GM21619 (cell line): ENCODE measurements around the gene PDE4B.

Experiments used
- ATAC-seq: cut with Tn5 transposase; IDR thresholded peaks from one replicate; pipeline ENCODE4 v1.9.1; 2021; ENCODE audit not compliant: unreplicated experiment

PDE4B gene

GRCh38 chr1:66327588-66327987 is 534.9 kb downstream of the PDE4B start:
- no peak for ATAC-seq

DNA sequence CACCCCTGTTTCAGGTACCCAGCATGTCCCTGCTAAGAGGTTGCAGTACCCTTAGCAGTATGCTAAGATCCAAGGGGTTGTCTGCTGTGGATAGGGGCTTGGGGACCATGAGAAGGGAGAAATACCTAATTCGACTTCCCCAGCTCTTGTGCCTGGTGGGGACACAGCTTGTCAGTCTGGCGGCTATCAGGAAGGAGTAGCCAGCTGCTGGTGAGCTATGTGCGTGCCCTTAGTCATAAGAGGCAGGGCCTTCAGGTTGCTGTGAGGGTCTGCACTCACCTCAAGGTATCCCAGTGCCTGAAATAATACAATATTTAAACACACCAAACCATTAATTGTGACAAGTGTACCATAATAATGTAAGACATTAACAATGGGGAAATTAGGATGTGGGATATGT is 536.2 kb downstream of the PDE4B start:
- no peak for ATAC-seq

- ATAC-seq: no peak
Observed at GRCh38 chr1:66330722-66331141, 538.0 kb downstream of the PDE4B start.

- ATAC-seq: peak; percentile 19
Observed at GRCh38 chr1:66331658-66332547, 539.2 kb downstream of the PDE4B start.

DNA sequence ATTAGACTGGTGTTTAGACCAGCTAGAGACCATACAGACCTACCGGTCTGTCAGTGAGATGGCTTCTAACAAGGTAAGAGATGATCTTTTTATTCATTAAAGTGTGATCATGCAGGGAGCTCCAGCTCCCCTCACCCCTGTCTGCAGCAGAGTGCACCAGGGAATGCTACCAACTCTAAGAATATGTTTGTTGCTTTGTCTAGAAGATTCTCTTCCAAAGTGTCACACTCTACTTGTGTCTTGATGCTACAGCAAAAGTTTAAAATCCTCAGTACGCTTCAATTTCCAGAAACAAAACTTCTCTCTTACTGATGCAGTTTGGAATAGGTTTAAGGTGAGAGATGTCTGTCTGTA is 539.8 kb downstream of the PDE4B start:
- peak; percentile 3 for ATAC-seq

DNA sequence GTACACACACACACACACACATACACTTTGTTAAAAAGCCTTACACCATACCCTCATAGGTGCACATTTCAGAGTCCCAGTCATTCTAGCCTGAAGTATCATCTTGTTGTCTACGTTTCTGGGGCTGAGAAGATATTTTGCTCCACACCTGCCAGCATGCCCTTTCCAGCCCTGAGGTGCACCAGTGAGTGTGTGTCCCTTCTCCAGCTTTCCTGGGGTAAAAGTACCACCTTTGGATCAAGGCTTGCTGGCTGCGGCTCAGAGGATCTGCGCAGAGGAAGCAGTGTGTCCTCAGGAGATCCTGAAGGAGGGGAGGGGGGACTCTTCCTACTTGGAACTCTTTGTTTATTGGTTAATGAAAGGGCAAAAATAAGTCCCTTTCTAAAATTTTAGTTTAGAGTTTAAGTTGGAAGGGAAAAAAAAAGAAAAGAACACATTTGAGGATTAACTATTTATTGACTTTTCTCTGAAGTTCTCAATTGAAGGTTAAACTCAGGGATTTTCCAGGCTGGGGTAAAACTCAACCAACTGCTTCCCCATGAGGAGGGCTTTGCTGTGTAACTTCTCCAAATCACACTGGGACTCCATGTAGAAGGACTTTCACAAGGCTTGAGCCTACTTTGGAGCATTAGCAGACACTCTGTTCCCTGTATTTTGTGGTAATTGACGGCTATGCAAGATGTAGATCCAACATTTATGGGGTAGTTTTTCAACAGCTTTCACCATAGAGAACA is 540.9 kb downstream of the PDE4B start:
- no peak for ATAC-seq

DNA sequence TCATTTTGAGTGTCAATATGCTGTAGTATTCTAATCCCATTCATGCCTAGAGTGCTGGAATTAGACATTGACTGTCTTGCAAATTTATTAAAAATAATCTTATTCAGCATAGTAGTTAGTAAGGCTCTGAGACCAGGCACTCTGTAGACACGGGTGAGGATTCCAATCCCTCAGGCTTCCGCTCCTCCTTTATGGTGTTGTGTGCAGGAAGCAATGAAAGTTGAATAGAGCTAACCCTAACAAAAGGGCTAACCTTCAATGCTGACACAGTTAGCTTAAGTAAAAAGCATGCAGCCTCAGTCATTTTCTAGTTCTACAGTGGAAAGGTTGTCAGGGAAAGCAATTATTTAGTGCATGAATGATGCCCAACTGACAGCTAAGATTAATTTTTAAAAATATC is 541.6 kb downstream of the PDE4B start:
- ATAC-seq: no peak

DNA sequence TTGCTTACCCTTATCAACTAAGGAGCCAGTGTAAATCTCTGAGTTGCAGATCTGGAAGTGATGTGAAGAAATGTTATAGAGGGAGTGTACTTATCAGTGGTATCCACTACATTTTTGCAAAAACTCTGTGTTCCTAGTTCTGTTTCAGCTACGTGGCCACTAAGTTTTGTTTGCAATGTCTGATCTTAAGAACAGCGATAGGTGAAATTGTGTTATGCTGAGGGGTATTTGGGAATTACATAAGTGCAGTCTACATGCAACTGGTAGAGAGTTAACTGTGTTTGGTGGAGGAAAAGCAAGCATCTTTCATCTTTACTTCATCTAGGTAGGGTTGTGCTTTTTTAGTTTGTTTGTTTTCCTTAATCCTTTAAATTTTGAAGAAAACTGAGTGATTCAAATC is 542.4 kb downstream of the PDE4B start:
- ATAC-seq: no peak

GRCh38 chr1:66335859-66336640 is 543.4 kb downstream of the PDE4B start:
- ATAC-seq: peak; percentile 82

GRCh38 chr1:66336641-66336990 is 543.9 kb downstream of the PDE4B start:
- ATAC-seq: no peak

GRCh38 chr1:66337249-66337648 is 544.6 kb downstream of the PDE4B start:
- no peak for ATAC-seq

GRCh38 chr1:66339944-66340343 is 547.2 kb downstream of the PDE4B start:
- ATAC-seq: no peak

DNA sequence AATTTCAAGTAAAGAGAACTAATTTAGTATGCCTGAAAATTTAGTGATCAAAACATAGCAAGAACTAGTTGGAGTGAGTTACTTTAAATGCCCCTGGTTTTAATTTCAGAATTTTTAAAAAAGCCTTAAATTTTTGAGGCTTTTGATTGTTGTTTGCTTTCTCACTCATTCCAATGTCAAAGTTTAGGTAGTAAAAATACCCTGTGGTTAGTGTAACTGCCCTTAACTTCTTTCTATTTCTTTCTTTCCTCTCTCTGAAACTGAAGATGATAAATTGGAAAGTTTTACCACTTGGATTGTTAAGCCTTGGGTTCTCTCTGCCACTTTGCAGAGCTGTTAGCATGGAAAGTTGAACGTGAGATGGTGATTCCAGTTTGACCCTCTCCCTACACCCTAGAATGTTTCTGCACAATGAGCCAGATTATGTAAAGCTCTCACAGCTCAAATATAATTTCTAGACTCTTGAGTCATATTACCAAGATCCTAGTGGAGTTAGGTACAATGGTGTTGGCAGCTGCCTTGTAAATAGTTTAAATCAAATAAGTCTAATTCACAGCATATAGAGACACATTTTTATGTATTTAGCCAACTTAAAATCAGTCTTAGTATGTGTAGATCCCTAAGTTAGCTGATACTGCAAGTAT is 548.9 kb downstream of the PDE4B start:
- ATAC-seq: no peak

DNA sequence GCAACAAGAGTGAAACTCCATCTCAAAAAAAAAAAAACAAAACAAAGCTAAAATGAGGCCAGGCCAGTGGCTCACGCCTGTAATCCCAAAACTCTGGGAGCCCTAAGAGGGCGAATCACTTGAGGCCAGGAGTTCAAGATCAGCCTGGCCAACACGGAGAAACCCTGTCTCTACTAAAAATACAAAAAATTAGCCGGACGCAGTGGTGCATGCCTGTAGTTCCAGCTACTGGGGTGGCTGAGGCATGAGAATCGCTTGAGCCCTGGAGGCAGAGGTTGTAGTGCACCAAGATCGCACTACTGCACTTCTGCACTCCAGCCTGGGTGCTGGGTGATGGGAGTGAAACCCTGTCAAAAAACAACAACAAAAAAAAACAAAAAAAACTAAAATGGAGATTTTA is 550.0 kb downstream of the PDE4B start:
- ATAC-seq: peak; percentile 28

DNA sequence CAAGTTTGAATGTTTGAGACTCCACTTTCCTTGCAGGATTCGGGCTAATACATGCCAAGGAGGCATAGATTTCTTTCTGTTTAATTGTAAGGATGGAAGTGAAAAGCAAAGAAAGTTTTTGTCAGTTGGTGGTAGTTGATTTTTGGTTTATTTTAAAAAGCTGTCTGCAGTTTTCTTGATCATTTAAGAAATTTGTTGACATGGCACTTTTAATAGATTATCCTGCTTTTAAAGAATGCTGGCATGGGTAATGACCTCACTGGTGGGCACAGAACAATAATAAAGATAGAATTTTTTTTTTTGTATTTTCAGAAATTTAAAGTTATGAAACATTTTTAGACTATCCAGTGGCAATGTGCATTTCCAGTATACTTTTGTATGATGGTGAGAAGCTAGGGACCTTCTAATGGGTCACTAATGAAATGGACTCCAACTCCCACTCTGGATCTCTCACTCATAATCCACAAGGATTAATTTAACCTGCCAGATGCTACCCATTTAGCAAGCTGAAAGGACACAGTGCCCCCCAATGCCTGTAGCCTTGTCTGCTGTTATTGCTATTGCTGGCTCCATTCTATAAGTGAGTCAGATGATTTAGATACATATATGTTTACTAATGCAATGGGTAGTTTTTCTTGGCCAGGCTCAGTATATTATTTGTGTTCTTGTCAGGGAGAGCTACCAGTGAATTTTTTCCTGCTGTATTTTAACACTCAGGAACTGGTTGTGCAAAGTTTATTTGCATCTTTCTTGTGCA is 551.1 kb downstream of the PDE4B start:
- no peak for ATAC-seq

GRCh38 chr1:66346057-66346795 is 553.5 kb downstream of the PDE4B start:
- no peak for ATAC-seq

DNA sequence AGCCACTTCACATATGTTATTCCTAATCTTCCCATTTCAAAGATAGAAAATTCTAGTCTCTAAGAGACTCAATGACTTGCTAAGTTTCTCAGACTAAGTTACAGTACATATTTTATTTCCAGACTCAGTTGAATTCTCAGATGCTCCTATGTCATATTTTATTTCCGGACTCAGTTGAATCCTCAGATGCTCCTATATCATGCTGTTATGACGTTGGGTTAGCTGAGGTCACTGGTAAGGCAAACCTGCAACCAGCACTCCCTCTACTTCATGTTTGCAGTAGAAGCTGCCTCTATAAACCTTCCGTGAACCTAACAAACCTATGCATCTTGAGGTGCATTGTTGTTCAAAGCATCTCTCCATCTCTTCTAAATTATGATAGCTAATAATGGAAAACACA is 554.2 kb downstream of the PDE4B start:
- no peak for ATAC-seq

GRCh38 chr1:66348776-66349175 is 556.1 kb downstream of the PDE4B start:
- no peak for ATAC-seq

DNA sequence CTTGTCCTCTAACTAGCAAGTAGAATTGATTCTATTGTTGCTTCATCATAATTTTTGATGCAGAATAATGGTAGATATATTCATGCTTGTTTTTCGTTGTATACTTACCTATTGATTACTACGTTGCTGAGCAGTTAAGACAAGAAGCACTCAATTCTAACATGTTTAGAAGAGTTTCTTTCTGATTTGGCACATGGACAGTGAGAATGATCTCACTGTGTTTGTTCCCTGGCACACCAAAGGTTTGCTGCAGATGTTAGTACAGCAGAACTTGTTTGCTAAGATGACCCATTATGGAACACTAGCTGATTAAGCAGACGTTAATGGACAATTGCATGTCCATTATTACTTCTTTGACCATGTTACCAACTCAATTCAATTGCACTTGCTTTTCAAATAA is 556.5 kb downstream of the PDE4B start:
- no peak for ATAC-seq
